Keratinocyte (primary cell): ENCODE data around the gene MICAL3. TPM values are rescaled to one million over a fixed set of nuclear protein-coding genes. Genes with fewer than 3 reads are reported as not detected.

Experiments used
- DNase-seq: peaks from one replicate; pipeline ENCODE4 v3.0.0-alpha.2; 2011; ENCODE audit warnings: low read depth, missing footprints, low spot score
- FAIRE-seq: peaks from 2 replicates; lab custom pipeline; 2011; peaks lifted over from hg19 to GRCh38; lab: Jason Lieb, UNC
- H2AFZ ChIP-seq: 2 replicates; pipeline ENCODE4 v1.6.0; 2012; ENCODE audit warnings: low read length, control low read depth, inconsistent platforms; ENCODE audit not compliant: control insufficient read depth
- H3K27ac ChIP-seq: 2 replicates; pipeline ENCODE4 v1.5.1; 2011; ENCODE audit warnings: low read length; ENCODE audit not compliant: control insufficient read depth, insufficient read depth
- H3K27me3 ChIP-seq: 3 replicates; pipeline ENCODE4 v1.6.0; 2011; ENCODE audit warnings: low read length; ENCODE audit not compliant: control insufficient read depth, insufficient read depth; ENCODE audit errors: extremely low read depth
- H3K36me3 ChIP-seq, 2 experiments: 2 replicates in 1 of 2; 3 replicates in 1 of 2; pipeline ENCODE4 v1.5.1; 2011; ENCODE audit warnings: low read length in 2 of 2, mild to moderate bottlenecking in 1 of 2; ENCODE audit not compliant: control insufficient read depth in 2 of 2, insufficient read depth in 2 of 2; ENCODE audit errors: extremely low read depth in 1 of 2
- H3K4me1 ChIP-seq: 3 replicates; pipeline ENCODE4 v1.5.1; 2011; ENCODE audit warnings: low read length; ENCODE audit not compliant: control insufficient read depth, insufficient read depth; ENCODE audit errors: extremely low read depth
- H3K4me2 ChIP-seq: 3 replicates; pipeline ENCODE4 v1.6.0; 2011; ENCODE audit warnings: low read depth, low read length; ENCODE audit not compliant: control insufficient read depth, insufficient read depth; ENCODE audit errors: extremely low read depth
- H3K4me3 ChIP-seq, 3 experiments: fragments of 200-600 bp in 1 of 3; sonication (generic) in 1 of 3; 2 replicates in 2 of 3; 3 replicates in 1 of 3; pipeline ENCODE4 v1.5.1; 2011 to 2016; ENCODE audit warnings: low read length in 3 of 3, mild to moderate bottlenecking in 3 of 3, control low read depth in 2 of 3, inconsistent platforms in 1 of 3, low read depth in 1 of 3, mixed read lengths in 1 of 3, mixed run types in 1 of 3, moderate library complexity in 1 of 3; ENCODE audit not compliant: control insufficient read depth in 2 of 3, insufficient read depth in 2 of 3; ENCODE audit errors: extremely low read depth in 1 of 3
- H3K79me2 ChIP-seq: 2 replicates; pipeline ENCODE4 v1.6.0; 2012; ENCODE audit warnings: low read length; ENCODE audit not compliant: control insufficient read depth, insufficient read depth
- H3K9ac ChIP-seq: 3 replicates; pipeline ENCODE4 v1.6.0; 2011; ENCODE audit warnings: low read length; ENCODE audit not compliant: control insufficient read depth, insufficient read depth; ENCODE audit errors: extremely low read depth
- H3K9me1 ChIP-seq: 3 replicates; pipeline ENCODE4 v1.6.0; 2011; ENCODE audit warnings: low read length; ENCODE audit not compliant: control insufficient read depth, insufficient read depth; ENCODE audit errors: extremely low read depth
- H3K9me3 ChIP-seq: 2 replicates; pipeline ENCODE4 v1.5.1; 2012; ENCODE audit warnings: low read depth, low read length; ENCODE audit not compliant: control insufficient read depth
- H4K20me1 ChIP-seq: 3 replicates; pipeline ENCODE4 v1.6.0; 2011; ENCODE audit warnings: low read length; ENCODE audit not compliant: control insufficient read depth, insufficient read depth; ENCODE audit errors: extremely low read depth
- EZH2 ChIP-seq: IDR thresholded peaks from one replicate; pipeline ENCODE4 v1.6.1; 2012; ENCODE audit warnings: inconsistent platforms, mild to moderate bottlenecking, low read length, moderate library complexity
- dilution Hi-C: fragments of 300-500 bp; cut with MboI; formaldehyde crosslinking; loops from one replicate; pipeline ENCODE4 v1.7.0; 2020; ENCODE audit warnings: low sequenced_read_pairs; ENCODE audit not compliant: extremely low pct_ligation_motif_present
- polyA plus RNA-seq, 5 experiments: library from polyadenylated mRNA; depleted of rRNA in 3 of 5; stranded (reverse) in 3 of 5; stranded (forward) in 1 of 5; unstranded in 1 of 5; fragments of >200 nt; gene quantifications; 1 replicate in 1 of 5; 2 replicates in 3 of 5; 3 replicates in 1 of 5; pipeline versions ENCODE4 v1.2.1 to v1.2.3, GENCODE V29; 2011 to 2012; ENCODE audit warnings: missing spikeins in 2 of 5, low read depth in 1 of 5, low replicate concordance in 1 of 5
- TF ChIP-seq, protein P1 (sequence below), 3 experiments: IDR thresholded peaks in 1 of 3; conservative IDR thresholded peaks in 1 of 3; optimal IDR thresholded peaks in 1 of 3; 2 replicates in 2 of 3; 3 replicates in 1 of 3; pipeline versions ENCODE3 to v1.5.1; 2011; ENCODE audit warnings: low read length in 3 of 3, mild to moderate bottlenecking in 3 of 3, moderate library complexity in 2 of 3, control low read depth in 1 of 3, inconsistent platforms in 1 of 3; ENCODE audit not compliant: insufficient read depth in 2 of 3; ENCODE audit errors: extremely low read depth in 1 of 3

MICAL3 gene
- polyA plus RNA-seq, 1 donor (not counting 4 experiments of a cell fraction or from before 2014, with no cell fraction given): 27.9 TPM

DNA sequence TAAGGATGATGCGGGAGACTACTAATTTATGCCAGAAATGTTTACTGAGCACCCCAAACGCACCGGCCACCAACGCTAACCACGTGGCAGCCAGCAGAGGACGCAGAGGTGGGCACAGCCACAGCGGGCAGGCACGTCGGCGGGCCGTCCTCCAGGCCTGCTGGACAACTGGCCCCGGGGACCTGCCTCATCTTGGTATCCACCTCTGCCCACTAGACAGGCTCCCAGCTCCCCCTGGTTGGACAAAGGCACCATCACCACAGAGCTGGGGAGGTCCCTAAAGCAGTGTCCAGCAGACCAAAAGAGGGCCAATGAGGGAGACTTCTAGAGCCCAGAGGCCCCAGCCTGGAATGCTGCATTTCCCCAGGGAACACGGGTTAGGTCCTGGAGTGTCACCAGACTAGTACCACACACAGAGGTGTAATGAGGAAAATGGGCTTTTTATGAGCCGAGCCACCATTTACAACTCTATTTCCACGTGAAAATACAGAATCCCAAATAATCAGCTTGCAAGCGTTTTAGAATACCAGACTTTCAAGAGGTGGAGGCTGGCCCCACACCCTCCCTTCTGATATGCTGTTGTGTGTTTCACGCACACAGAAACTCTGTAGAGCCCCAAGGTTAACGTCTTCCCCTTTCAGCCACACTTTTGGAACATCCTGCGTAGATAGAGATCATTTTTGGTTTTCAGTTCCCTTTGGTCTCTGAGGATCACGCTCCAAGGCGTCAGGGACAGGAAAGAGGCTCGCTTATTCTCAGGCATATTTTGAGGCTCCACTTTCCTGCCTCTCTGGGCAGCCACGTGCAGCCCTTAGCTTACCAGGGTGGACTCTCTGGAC, 226.4 kb downstream of the MICAL3 start:
- Histone ChIP-seq H3K4me3 (no peak overlapping the region), H3K4me2 (no peak overlapping the region), H3K27me3 (no peaks in the 10 kb centered on the region), H4K20me1 (no peaks in the 10 kb centered on the region), H3K9ac (no peak overlapping the region), H3K4me1 (no peaks in the 10 kb centered on the region), H3K79me2 (no peaks in the 10 kb centered on the region), H3K9me1 (no peaks in the 10 kb centered on the region), H3K36me3 (peaks cover 8 to 11% of the 10 kb centered on the region in 2 experiments), H3K9me3 (no peaks in the 10 kb centered on the region), H3K27ac (no peak overlapping the region), H2AFZ (no peak overlapping the region)
- dilution Hi-C loops: no loop called here
- FAIRE-seq (no peak), DNase-seq (no peak)
- TF ChIP-seq, protein P1, sequence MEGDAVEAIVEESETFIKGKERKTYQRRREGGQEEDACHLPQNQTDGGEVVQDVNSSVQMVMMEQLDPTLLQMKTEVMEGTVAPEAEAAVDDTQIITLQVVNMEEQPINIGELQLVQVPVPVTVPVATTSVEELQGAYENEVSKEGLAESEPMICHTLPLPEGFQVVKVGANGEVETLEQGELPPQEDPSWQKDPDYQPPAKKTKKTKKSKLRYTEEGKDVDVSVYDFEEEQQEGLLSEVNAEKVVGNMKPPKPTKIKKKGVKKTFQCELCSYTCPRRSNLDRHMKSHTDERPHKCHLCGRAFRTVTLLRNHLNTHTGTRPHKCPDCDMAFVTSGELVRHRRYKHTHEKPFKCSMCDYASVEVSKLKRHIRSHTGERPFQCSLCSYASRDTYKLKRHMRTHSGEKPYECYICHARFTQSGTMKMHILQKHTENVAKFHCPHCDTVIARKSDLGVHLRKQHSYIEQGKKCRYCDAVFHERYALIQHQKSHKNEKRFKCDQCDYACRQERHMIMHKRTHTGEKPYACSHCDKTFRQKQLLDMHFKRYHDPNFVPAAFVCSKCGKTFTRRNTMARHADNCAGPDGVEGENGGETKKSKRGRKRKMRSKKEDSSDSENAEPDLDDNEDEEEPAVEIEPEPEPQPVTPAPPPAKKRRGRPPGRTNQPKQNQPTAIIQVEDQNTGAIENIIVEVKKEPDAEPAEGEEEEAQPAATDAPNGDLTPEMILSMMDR (optimal IDR thresholded peaks at IDR 0.05 in 1 of 3, IDR thresholded peaks at IDR 0.05 in 1 of 3, conservative IDR thresholded peaks at IDR 0.05 in 1 of 3; ENCODE audit: extremely low read depth in 1 of 3, insufficient read depth in 2 of 3, low read length in 3 of 3): no peak
- no peak for TF ChIP-seq EZH2

- no peaks in the 10 kb centered on the region for H3K9me3 ChIP-seq
- no peaks in the 10 kb centered on the region for H3K79me2 ChIP-seq
- H3K4me1 ChIP-seq: no peaks in the 10 kb centered on the region
- H3K4me3 ChIP-seq: no peak overlapping the region
- no peaks in the 10 kb centered on the region for H4K20me1 ChIP-seq
- H3K27me3 ChIP-seq: no peaks in the 10 kb centered on the region
- peaks cover 8 to 9% of the 10 kb centered on the region in 2 experiments for H3K36me3 ChIP-seq
- H3K4me2 ChIP-seq: no peak overlapping the region
- no peak overlapping the region for H3K9ac ChIP-seq
- TF ChIP-seq, protein P1 (optimal IDR thresholded peaks at IDR 0.05 in 1 of 3, IDR thresholded peaks at IDR 0.05 in 1 of 3, conservative IDR thresholded peaks at IDR 0.05 in 1 of 3; ENCODE audit: extremely low read depth in 1 of 3, insufficient read depth in 2 of 3, low read length in 3 of 3): no peak
- TF ChIP-seq EZH2: no peak
- H3K9me1 ChIP-seq: no peaks in the 10 kb centered on the region
- DNase-seq (no peak), FAIRE-seq (no peak)
- H3K27ac ChIP-seq: no peak overlapping the region
- H2AFZ ChIP-seq: no peak overlapping the region
- dilution Hi-C loops: no loop called here
Observed at GRCh38 chr22:17796695-17797094, 227.7 kb downstream of the MICAL3 start.
